Mucosa of stomach (tissue), 1 donor: ENCODE data around the gene PTPRD.

Experiments used
- H3K27me3 ChIP-seq: one replicate; pipeline ENCODE4 v1.7.0; 2013; ENCODE audit warnings: mild to moderate bottlenecking, low read length; ENCODE audit not compliant: control insufficient read depth, insufficient read depth
- H3K36me3 ChIP-seq: one replicate; pipeline ENCODE4 v1.7.0; 2013; ENCODE audit warnings: low read length; ENCODE audit not compliant: control insufficient read depth, insufficient read depth
- H3K4me1 ChIP-seq: one replicate; pipeline ENCODE4 v1.7.0; 2013; ENCODE audit warnings: mild to moderate bottlenecking, low read length; ENCODE audit not compliant: control insufficient read depth, insufficient read depth
- H3K4me3 ChIP-seq: one replicate; pipeline ENCODE4 v1.7.0; 2013; ENCODE audit warnings: low read length
- H3K9ac ChIP-seq: one replicate; pipeline ENCODE4 v1.7.0; 2013; ENCODE audit warnings: mild to moderate bottlenecking, low read length, moderate library complexity
- H3K9me3 ChIP-seq: one replicate; pipeline ENCODE4 v1.7.0; 2013; ENCODE audit warnings: mild to moderate bottlenecking, low read length, moderate library complexity; ENCODE audit not compliant: control insufficient read depth
- donor health status: Pancreatic carcinoma.

Gene PTPRD

GRCh38 chr9:9997585-9997984 lies 615.2 kb downstream of the PTPRD start:
- Histone ChIP-seq H3K27me3 (no peaks in the 10 kb centered on the region), H3K9me3 (no peaks in the 10 kb centered on the region), H3K9ac (no peak overlapping the region), H3K4me1 (peaks cover 6% of the 10 kb centered on the region), H3K36me3 (no peaks in the 10 kb centered on the region), H3K4me3 (no peak overlapping the region)

- peaks cover 6% of the 10 kb centered on the region for H3K4me1 ChIP-seq
- H3K4me3 ChIP-seq = no peak overlapping the region
- H3K27me3 ChIP-seq = no peaks in the 10 kb centered on the region
- no peak overlapping the region for H3K9ac ChIP-seq
- H3K36me3 ChIP-seq = no peaks in the 10 kb centered on the region
- H3K9me3 ChIP-seq = no peaks in the 10 kb centered on the region
Observed at GRCh38 chr9:9996259-9996658, 616.5 kb downstream of the PTPRD start.

- Histone ChIP-seq H3K4me3 (no peak overlapping the region), H3K9me3 (no peaks in the 10 kb centered on the region), H3K9ac (no peak overlapping the region), H3K36me3 (no peaks in the 10 kb centered on the region), H3K27me3 (no peaks in the 10 kb centered on the region), H3K4me1 (peaks cover 6% of the 10 kb centered on the region)
Observed at GRCh38 chr9:9992936-9993335, 619.9 kb downstream of the PTPRD start.

- Histone ChIP-seq H3K36me3 (no peaks in the 10 kb centered on the region), H3K4me3 (no peak overlapping the region), H3K4me1 (no peaks in the 10 kb centered on the region), H3K9me3 (no peaks in the 10 kb centered on the region), H3K9ac (no peak overlapping the region), H3K27me3 (no peaks in the 10 kb centered on the region)
Observed at GRCh38 chr9:9973062-9973461, 639.7 kb downstream of the PTPRD start.

- H3K9me3 ChIP-seq = no peaks in the 10 kb centered on the region
Observed at GRCh38 chr9:9970514-9970913, 642.3 kb downstream of the PTPRD start.

GRCh38 chr9:9963841-9964240 lies 649.0 kb downstream of the PTPRD start:
- Histone ChIP-seq H3K9ac (no peak overlapping the region), H3K36me3 (no peaks in the 10 kb centered on the region), H3K4me1 (no peaks in the 10 kb centered on the region), H3K9me3 (no peaks in the 10 kb centered on the region), H3K27me3 (no peaks in the 10 kb centered on the region), H3K4me3 (no peak overlapping the region)

More at GRCh38 chr9:9970514-9970913, 642.3 kb downstream of the PTPRD start:
- Histone ChIP-seq H3K4me1 (no peaks in the 10 kb centered on the region), H3K27me3 (no peaks in the 10 kb centered on the region), H3K9ac (no peak overlapping the region), H3K4me3 (no peak overlapping the region), H3K36me3 (no peaks in the 10 kb centered on the region)

- Histone ChIP-seq H3K9me3 (no peaks in the 10 kb centered on the region), H3K4me1 (no peaks in the 10 kb centered on the region), H3K27me3 (no peaks in the 10 kb centered on the region), H3K4me3 (no peak overlapping the region), H3K36me3 (no peaks in the 10 kb centered on the region), H3K9ac (no peak overlapping the region)
Observed at GRCh38 chr9:9961934-9962333, 650.9 kb downstream of the PTPRD start.

- no peaks in the 10 kb centered on the region for H3K36me3 ChIP-seq
Observed at GRCh38 chr9:9961487-9961886, 651.3 kb downstream of the PTPRD start.

GRCh38 chr9:9951556-9952160 lies 661.1 kb downstream of the PTPRD start:
- H3K9ac ChIP-seq = no peak overlapping the region
- no peaks in the 10 kb centered on the region for H3K4me1 ChIP-seq
- H3K36me3 ChIP-seq = no peaks in the 10 kb centered on the region
- H3K27me3 ChIP-seq = no peaks in the 10 kb centered on the region
- H3K9me3 ChIP-seq = no peaks in the 10 kb centered on the region
- H3K4me3 ChIP-seq = no peak overlapping the region

More at GRCh38 chr9:9961487-9961886, 651.3 kb downstream of the PTPRD start:
- H3K9ac ChIP-seq = no peak overlapping the region
- no peaks in the 10 kb centered on the region for H3K27me3 ChIP-seq
- no peaks in the 10 kb centered on the region for H3K4me1 ChIP-seq
- no peaks in the 10 kb centered on the region for H3K9me3 ChIP-seq
- no peak overlapping the region for H3K4me3 ChIP-seq

- H3K36me3 ChIP-seq = no peaks in the 10 kb centered on the region
- H3K4me1 ChIP-seq = no peaks in the 10 kb centered on the region
- H3K9me3 ChIP-seq = no peaks in the 10 kb centered on the region
- H3K27me3 ChIP-seq = no peaks in the 10 kb centered on the region
- no peak overlapping the region for H3K4me3 ChIP-seq
- H3K9ac ChIP-seq = no peak overlapping the region
Observed at GRCh38 chr9:9950813-9951212, 662.0 kb downstream of the PTPRD start.

- H3K9me3 ChIP-seq = no peaks in the 10 kb centered on the region
- no peak overlapping the region for H3K9ac ChIP-seq
- H3K4me3 ChIP-seq = no peak overlapping the region
- no peaks in the 10 kb centered on the region for H3K36me3 ChIP-seq
- H3K4me1 ChIP-seq = no peaks in the 10 kb centered on the region
- H3K27me3 ChIP-seq = no peaks in the 10 kb centered on the region
Observed at GRCh38 chr9:9949978-9950377, 662.8 kb downstream of the PTPRD start.

GRCh38 chr9:9949368-9949767 lies 663.4 kb downstream of the PTPRD start:
- Histone ChIP-seq H3K36me3 (no peaks in the 10 kb centered on the region), H3K9me3 (no peaks in the 10 kb centered on the region), H3K4me1 (no peaks in the 10 kb centered on the region)

GRCh38 chr9:9945966-9946365 lies 666.8 kb downstream of the PTPRD start:
- no peak overlapping the region for H3K9ac ChIP-seq
- no peak overlapping the region for H3K4me3 ChIP-seq
- no peaks in the 10 kb centered on the region for H3K4me1 ChIP-seq
- no peaks in the 10 kb centered on the region for H3K9me3 ChIP-seq
- H3K27me3 ChIP-seq = no peaks in the 10 kb centered on the region
- H3K36me3 ChIP-seq = no peaks in the 10 kb centered on the region

More at GRCh38 chr9:9949368-9949767, 663.4 kb downstream of the PTPRD start:
- Histone ChIP-seq H3K9ac (no peak overlapping the region), H3K27me3 (no peaks in the 10 kb centered on the region), H3K4me3 (no peak overlapping the region)
